Mucosa of descending colon (tissue), 3 donors: ENCODE data around the gene LSM4. TPM values are rescaled to one million over a fixed set of nuclear protein-coding genes. Genes with fewer than 3 reads are reported as not detected.
A peak's percentile ranks its signal among the peaks of the same experiment; 100 is the strongest.

Source experiments
- ATAC-seq: fragments of 200-7000 bp; cut with Tn5 transposase; one replicate; pipeline ENCODE4 v1.9.1; 2020; ENCODE audit warnings: mild to moderate bottlenecking, moderate library complexity
- DNase-seq, 3 donors: peaks; one replicate each; pipeline ENCODE4 v3.0.0-alpha.2; 2020
- H3K36me3 ChIP-seq: fragments of 200-600 bp; one replicate; pipeline ENCODE4 v1.8.0; 2021; ENCODE audit warnings: low read depth, mild to moderate bottlenecking
- H3K4me1 ChIP-seq: fragments of 200-600 bp; one replicate; pipeline ENCODE4 v1.8.0; 2021; ENCODE audit warnings: low read depth, mild to moderate bottlenecking
- H3K4me3 ChIP-seq: fragments of 200-600 bp; one replicate; pipeline ENCODE4 v1.8.0; 2021; ENCODE audit warnings: mild to moderate bottlenecking
- H3K9me3 ChIP-seq: fragments of 200-600 bp; one replicate; pipeline ENCODE4 v1.8.0; 2021; ENCODE audit warnings: mild to moderate bottlenecking
- CTCF ChIP-seq: fragments of 200-600 bp; IDR thresholded peaks from one replicate; pipeline ENCODE4 v1.8.0; 2022; ENCODE audit warnings: antibody characterized with exemption, mild to moderate bottlenecking
- intact Hi-C, 2 donors: fragments of 100-400 bp; cut with DNase I in 1 of 2; cut with micrococcal nuclease in 1 of 2; formaldehyde crosslinking; loops; one replicate each; pipeline versions ENCODE4 v1.11.0 to v1.11.1; 2022; cut with DNase I, micrococcal nuclease
- total RNA-seq, 3 donors: library from RNA; stranded (reverse); fragmentation: NEBNext Ultra II Directional in 2 of 3; extraction: Animal tissue kit (Norgen Biotek cat#: 25700) in 2 of 3; gene quantifications; one replicate each; pipeline versions ENCODE4 v1.2.1 to v1.2.4, GENCODE V29; 2021 to 2023
- donor health status: DM: no; HTN: no; CAD: no; lungs with moderate emphysema.
- donor health status: DM: no; HTN: no; CAD: no.
- donor health status: DM: no; HTN: yes; CAD: no.

Gene LSM4
- total RNA-seq, 3 donors from 2014 or later: 86.3 to 158 (median 124) TPM

DNA sequence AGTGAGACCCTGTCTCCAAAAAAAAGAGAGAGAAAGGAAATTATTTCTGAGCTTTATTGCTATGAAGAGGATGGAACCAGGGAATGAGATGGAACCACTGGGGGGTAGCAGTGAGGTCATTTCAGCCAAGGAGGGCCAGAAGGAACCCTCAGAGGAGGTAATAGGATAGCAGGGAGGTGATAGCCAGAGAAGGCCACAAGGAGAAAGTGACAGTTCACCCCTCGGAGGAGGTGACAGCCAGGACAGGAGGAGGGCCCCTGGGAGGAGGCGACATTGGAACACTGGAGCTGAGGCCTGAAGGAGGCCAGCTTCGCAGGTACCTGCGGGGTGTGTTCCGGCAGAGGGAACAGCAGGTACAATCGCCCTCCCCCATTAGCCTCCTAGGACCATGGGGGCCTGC, 16.8 kb upstream of the LSM4 start:
- Histone ChIP-seq H3K9me3 (no peaks in the 10 kb centered on the region), H3K4me3 (peak overlapping the region; percentile 65), H3K36me3 (no peaks in the 10 kb centered on the region), H3K4me1 (peaks cover 15% of the 10 kb centered on the region)
- TF ChIP-seq CTCF: no peak
- DNase-seq (no peak), ATAC-seq (peak; percentile 3)
- intact Hi-C loops: loop anchor here (10.0 kb wide), 1 partner anchor 65 kb away; no protein-coding TSS in a partner anchor

- intact Hi-C loops: no loop called here
- Histone ChIP-seq H3K4me1 (peaks cover 12% of the 10 kb centered on the region), H3K36me3 (no peaks in the 10 kb centered on the region), H3K4me3 (no peak overlapping the region), H3K9me3 (no peaks in the 10 kb centered on the region)
- DNase-seq (no peak), ATAC-seq (no peak)
- TF ChIP-seq CTCF: no peak
Measured at GRCh38 chr19:18338541-18338940, 15.7 kb upstream of the LSM4 start.

DNA sequence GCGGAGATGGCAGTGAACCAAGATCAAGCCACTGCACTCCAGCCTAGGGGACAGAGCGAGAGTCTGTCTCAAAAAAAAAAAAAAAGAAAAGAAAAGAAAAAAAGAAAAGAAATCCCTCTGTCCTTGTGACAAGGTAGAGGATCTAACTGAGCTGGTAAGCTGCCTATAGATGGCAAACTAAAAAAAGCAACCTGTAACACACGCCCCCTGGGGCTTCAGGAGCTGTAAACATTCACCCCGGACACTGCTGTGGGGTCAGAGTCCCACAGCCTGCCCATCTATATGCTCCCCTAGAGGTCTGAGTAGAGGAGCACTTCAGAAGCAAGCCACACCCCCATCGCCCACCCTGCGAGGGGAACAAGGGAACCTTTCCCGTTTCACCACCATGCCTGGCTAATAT, 13.2 kb upstream of the LSM4 start:
- ATAC-seq (no peak), DNase-seq (no peak)
- Histone ChIP-seq H3K4me1 (peaks cover 4% of the 10 kb centered on the region), H3K36me3 (no peaks in the 10 kb centered on the region), H3K9me3 (no peaks in the 10 kb centered on the region), H3K4me3 (no peak overlapping the region)
- intact Hi-C loops: no loop called here
- TF ChIP-seq CTCF: no peak

DNA sequence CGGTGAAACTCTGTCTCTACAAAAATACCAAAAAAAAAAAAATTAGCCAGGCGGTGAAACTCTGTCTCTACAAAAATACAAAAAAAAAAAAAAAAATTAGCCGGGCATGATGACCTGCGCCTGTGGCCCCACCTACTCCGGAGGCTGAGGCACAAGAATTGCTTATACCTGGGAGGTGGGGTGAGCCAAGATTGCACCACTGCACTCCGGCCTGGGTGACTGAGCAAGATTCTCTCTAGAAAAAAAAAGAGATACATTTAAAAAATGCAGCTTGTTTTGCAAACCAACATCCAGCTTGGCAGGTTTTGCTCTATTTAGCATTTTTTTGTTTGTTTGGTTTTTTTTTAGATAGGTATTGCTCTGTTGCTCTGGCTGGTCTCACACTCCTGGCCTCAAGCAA, 10.8 kb upstream of the LSM4 start:
- intact Hi-C loops: no loop called here
- ATAC-seq (no peak), DNase-seq (no peak)
- Histone ChIP-seq H3K36me3 (no peaks in the 10 kb centered on the region), H3K4me1 (peaks cover 10% of the 10 kb centered on the region), H3K9me3 (no peaks in the 10 kb centered on the region), H3K4me3 (no peak overlapping the region)
- no peak for TF ChIP-seq CTCF

DNA sequence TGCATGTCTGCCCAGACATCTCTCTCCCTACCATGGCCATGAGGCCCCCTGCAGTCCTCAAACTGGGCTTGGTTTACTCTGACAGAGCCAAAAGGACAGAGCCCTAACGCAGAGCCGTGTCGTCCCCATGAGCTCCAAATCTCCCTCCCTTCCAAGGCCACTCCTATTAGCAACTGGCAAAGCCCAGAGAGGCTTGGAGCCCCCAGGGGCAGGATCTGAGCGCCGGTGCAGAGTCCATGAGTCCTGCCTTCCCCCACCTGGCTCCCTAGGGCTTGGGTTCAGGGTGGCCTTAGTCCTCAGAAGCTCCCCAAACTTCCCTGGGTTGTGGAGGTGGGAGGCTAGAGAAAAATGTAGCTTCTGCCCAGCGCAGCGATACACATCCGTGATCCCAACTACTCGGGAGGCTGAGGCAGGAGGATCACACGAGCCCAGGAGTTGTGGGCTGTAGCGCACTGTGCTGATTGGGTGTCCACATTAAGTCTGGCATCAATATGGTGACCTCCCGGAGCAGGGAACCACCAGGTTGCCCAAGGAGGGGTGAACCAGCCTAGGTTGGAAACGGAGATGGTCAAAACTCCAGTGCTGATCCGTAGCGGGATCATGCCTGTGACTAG, 10.1 kb upstream of the LSM4 start:
- no peak overlapping the region for H3K4me3 ChIP-seq
- ATAC-seq: no peak
- H3K4me1 ChIP-seq: peaks cover 13% of the 10 kb centered on the region
- DNase-seq: no peak
- no peaks in the 10 kb centered on the region for H3K36me3 ChIP-seq
- H3K9me3 ChIP-seq: no peaks in the 10 kb centered on the region
- intact Hi-C loops: no loop called here
- TF ChIP-seq CTCF: no peak

- no peaks in the 10 kb centered on the region for H3K9me3 ChIP-seq
- no peak for TF ChIP-seq CTCF
- DNase-seq: no peak
- H3K4me1 ChIP-seq: peaks cover 14% of the 10 kb centered on the region
- no peaks in the 10 kb centered on the region for H3K36me3 ChIP-seq
- ATAC-seq: no peak
- no peak overlapping the region for H3K4me3 ChIP-seq
- intact Hi-C loops: no loop called here
Measured at GRCh38 chr19:18330868-18331267, 8.0 kb upstream of the LSM4 start.
